GM19452 (cell line): ENCODE measurements around the gene ELN.
"Not testable (repeated sequence)": the region's sequence is repeated elsewhere in the genome, so short reads cannot be mapped to it uniquely, and the experiment has no call there.

Source experiments
- ATAC-seq: cut with Tn5 transposase; IDR thresholded peaks from one replicate; pipeline ENCODE4 v1.9.1; 2021; ENCODE audit not compliant: unreplicated experiment

Gene ELN

DNA sequence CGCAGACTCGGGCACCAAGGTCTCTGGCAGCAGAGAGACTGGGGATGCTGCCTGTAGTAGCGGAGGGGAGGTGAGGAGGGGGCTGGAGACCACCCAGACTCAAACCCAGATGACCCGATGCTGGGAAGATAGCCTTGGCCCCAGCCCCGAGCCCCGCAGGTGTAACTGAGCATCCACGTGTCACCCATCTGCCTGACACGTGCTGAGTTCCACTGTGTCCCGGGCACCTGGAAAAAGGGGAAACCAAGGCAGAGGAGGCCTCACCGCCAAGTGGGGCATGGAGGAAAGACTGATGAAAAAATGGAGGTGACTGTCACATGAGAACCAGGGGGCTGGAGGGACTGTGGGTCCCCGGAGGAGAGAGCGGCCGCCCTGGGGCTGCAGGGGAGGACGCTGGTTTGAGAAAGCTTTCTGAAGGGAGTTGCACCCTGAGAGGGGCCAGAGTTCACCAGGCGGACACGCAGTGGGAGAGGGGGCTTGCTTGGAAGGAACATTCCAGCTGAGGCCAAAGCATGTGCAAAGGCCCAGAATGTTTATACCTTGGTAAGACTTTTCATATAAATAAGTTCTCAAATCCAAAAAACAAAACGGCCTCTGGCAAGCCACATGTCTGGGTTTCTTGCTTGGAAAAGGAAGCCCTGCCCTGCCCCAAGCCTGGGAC lies 27.4 kb upstream of the ELN start:
- ATAC-seq, result no peak

DNA sequence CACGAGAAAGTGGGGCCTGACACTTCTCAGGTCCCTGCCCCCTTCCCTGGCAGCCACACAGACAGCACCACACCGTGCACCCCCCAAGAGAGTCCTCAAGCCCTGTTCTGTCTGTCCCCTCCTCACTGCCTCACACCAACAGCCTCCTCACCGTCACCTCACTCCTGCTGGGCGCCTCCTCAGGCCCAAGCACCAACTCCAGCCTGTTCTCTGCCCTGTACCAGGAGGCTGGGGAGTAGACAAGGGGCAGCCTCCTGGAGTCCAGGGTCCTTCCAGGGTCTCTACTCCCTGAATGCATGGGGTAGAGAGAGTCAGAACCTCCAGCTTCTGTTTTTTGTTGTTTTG lies 26.9 kb upstream of the ELN start:
- ATAC-seq, result no peak

DNA sequence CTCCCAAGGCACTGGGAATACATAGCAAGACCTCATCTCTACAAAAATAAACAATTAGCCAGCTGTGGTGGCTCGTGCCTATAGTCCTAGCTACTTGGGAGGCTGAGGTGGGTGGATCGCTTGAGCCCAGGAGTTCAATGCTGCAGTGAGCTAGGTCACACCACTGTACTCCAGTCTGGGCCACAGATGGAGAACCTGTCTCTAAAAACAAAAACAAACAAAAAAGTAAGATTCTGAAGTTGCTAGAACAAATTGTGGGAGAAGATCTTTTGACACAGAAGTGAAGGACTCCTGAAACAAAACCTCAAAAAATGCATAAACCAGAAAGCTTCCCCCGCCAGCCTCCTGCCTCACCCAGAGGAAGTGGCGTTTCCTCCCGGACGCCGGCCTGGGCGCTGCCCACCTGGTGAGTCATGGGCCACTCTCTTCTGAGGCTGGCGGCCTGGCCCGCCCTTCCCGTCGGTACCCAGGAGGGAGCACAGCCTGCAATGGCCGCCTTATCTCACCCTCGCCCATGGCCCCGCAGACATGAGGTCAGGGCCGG lies 25.4 kb upstream of the ELN start:
- ATAC-seq, result peak; percentile 53

DNA sequence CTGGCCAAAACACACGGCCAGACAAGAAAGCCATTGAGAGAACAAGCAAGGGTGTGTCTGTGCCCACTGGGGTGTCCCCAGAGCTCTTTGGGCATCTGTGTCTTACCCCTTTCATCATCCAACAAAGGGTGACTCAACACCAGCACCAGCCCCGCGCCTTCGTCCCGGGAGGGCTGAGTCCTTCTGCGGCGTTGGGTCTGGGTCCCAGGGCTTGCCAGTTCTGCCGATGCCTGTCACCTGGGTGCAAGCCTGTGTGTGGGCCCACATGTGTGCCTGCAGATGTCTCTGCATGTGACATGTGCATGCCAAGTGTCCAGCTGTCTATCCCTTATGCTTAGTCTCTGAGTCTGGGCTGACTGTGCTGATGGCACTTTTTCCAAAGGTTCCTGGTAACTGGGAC lies 24.4 kb upstream of the ELN start:
- ATAC-seq, result no peak

DNA sequence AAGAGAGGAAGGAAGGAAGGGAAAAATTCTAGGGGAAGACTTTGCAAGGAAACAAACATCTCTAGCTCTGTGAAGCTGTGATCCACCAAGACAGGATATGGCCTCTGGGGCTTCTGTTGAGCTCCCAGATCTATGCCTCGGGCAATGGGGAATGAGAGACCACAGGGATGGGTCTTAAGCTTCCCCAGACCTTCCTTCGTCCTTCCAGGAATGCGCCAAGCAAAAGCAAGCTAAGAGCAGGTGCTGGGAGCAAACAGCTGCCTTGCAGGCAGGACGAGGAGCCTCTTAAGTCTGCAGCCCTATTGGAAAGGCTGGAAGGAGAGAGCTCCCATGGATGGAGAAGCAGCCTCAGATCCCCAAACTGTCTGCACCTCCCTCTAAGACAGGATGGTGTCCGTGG lies 21.9 kb upstream of the ELN start:
- no peak for ATAC-seq

DNA sequence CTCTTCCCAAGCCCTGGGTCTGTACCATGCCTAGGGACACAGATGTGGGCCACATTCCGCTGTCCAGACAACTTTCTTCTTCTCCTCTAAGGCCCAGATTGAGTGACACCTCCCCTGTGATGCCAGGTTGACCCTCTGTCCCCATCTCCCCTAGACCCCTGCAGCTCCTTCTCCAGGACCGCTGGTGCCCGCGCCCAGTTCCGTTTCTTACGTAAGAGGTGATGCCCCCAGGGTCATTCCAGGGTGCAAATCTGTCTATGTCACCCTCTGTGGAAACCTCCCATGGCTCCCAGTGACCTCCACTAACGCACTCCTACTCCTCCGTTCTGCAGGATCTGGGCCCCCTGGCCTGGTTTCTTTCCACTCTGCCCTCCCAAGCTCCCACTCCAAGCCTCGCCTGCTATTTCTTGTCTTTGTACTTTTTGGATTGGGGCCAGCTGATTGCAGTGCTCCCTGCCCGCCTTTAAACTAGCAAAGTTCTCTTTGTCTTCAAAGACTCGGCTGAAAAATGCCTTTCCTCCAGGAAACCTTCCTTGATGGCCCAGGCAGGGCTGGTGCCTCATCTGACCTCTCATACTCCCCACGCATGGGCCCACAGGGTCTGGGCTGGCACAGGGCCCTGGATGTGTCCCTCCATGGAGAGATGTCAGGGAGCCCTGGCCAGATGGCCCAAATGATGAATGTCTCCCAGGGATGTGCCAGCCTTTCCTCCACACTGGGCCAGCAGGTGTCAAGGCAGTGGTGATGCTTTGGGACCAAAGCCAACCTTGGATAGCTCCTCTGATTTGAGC lies 21.3 kb upstream of the ELN start:
- ATAC-seq, result no peak

DNA sequence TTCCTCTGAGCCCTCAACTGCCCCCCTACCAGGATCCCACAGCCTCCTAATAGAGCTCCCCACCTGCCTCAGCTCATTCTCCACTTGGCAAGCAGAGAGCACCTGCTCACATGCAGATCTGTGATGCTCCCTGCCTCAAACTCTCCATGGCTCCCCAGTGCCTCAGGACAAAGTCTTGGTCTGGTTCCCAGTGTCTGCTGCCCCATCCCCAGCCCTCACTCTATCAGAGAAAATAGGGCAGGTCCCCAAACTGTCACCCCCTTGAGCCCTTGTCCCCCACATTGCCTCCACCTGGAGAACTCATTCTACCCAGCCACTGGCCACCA lies 20.8 kb upstream of the ELN start:
- ATAC-seq, result no peak

DNA sequence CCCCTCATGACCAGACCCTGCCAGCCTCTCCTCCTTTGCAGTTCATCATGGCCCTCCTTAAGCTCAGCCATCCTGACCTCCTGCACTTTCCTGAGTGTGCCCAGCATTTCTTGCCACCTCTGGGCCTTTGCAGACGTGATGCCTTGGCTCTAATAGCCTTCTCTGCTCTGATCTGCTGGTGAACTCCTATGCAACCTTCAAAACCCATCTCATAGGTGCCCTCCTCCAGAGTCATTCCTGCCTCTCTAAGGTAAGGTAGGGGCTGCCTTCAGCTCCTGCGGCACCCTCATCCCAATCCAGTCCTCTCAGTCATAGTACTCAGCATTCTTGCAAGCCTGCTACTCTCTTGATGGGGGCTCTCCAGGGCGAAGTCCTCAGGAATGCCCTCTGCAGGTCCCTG lies 19.3 kb upstream of the ELN start:
- no peak for ATAC-seq

DNA sequence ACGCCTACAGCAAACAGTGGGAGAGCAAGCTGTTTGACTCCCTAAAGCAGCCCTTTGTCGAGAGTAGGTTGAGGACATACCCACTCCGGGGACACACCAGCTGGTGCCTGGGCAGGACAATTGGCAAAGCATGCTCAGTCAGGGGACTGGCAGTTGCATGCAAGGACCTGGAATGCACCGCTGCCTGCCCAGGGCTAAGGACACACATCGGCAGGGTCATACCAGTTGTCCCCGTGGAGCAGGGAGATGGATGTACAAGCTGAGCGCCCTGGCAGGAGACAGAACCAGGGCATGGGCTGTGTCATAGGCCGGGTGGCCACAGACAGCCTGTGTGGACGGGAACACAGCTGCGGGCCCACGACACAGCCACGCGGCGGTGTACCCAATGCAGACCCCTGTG lies 18.3 kb upstream of the ELN start:
- no peak for ATAC-seq

DNA sequence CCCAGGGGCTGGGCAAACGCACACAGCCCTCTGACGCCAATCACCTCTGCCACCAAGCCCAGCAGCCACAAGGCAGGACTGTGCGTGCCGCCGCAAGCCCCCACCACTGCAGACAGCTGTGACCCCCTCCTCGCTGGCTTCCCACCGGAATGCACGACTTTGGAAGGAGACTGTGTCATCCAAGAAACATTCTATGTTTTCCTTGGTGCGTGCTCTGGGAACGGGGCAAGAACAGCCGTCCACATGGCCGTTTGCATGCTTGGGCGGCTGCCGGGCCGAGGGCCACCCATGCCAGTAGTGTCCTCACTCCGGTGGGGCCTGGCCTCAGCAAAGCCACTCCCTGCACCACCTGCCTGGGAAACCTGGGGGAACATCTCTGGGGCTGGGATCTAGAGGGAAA lies 17.6 kb upstream of the ELN start:
- ATAC-seq, result no peak

DNA sequence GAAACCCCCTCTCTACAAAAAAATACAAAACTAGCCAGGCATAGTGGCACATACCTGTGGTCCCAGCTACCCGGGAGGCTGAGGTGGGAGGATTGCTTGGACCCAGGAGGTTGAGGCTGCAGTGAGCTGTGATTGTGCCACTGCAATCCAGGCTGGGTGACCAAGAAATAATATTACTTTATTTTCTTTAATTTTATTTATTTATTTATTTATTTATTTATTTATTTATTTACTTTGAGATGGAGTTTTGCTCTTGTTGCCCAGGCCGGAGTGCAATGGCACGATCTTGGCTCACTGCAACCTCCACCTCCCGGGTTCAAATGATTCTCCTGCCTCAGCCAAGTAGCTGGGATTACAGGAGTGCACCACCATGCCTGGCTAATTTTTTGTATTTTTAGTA lies 16.6 kb upstream of the ELN start:
- not testable (repeated sequence) for ATAC-seq

DNA sequence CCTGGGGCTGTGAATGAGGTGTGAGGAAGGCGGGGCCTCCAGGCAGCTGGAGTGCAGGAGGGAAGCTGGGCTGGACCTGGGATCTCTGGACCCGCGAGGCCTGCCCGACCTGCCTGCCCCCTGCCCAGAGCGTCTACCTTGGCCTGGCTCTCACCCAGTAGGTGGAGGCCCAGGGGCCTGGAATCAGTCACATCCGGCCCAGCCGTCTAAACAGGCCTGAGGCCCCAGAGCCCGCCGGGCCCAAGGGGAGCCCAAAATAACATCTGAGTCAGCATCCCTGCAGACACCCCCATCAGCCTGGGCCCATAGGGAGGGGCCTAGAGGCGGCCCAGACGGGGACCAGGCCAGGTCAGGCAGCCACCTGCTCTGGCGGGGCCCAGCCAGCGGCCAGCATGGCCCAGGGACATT lies 15.1 kb upstream of the ELN start:
- ATAC-seq, result peak; percentile 95

DNA sequence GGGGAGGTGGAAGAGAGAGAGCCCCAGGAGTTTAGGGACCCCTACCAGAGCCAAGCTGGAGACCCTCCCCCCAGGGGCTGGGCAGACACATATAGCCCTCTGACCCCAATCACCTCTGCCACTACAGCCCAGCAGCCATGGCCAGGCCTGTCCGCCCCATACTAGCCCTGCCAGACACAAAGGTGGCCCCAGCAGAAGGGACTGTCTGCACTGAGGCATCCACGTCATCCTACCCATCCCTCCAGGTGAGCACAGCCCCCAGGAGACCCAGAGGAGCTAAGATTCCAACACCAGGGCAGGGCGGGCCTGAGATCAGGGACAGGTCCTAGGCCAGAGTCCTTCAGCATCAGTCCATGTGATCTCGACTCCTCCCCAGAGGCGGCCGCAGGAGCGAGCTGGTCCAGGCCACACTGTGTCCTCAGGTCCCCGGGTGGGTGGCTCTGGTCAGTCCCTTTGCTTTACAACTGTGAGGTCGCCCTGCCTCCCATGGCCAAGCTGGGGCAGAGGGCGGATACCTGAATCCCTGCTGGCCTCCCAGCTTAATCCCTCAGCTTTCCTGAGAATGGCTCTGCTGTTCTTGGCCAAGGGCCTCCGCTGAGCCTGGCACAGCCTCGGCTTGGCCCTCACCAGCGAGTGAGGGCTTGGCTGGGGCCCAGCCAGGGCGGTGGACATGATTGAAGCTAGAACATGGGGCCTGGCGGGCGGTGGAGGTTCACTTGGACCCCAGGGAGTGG lies 14.3 kb upstream of the ELN start:
- no peak for ATAC-seq

DNA sequence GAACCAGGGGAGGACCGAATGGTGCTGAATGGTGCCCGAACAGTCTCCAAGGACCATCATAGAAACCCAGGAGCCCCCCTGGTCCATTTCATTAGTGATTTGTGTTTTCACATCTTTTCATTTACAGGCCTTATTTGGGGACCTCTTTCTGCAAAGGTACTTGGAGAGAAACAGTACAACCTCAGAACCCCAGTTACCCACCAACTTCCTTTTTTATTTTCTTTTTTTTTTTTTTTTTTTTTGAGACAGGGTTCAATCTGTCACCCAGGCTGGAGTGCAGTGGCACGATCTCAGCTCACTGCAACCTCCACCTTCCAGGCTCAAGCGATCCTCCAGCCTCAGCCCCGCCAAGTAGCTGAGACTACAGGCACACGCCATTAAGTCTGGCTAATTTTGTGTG lies 13.0 kb upstream of the ELN start:
- no peak for ATAC-seq

DNA sequence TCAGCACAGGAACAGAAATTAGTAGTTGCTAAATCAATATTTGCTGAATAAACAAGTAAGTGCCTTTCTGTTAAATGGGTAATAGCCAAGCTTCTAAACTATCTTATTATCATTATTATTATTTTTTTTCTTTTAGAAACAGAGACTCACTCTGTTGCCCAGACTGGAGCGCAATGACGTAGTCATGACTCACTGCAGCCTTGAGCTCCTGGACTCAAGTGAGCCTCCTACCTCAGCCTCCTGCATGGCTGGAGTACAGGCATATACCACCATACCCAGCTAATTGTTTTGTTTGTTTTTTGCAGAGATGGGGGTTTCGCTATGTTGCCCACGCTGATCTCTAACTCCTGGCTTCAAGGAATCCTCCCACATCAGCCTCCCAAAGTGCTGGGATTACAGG lies 12.3 kb upstream of the ELN start:
- no peak for ATAC-seq

DNA sequence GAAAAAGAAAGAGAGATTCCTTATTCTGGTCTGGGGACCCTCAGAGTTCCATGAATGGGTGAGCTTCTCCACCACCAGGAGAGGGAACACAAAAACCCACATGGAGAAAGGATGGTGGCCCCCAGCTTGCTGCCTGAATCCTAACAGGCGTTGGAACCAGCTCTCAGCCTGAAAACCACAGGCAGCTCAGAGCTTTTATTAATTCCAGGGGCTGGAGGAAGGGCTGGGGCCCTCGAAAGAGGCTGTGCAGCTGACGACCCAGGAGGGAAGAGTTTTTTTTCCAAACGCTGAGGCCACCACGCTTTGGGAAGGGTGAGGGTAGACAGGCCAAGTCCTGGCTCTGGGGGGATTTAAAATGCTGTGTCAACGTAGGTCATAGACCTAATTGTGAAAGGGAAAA lies 10.8 kb upstream of the ELN start:
- no peak for ATAC-seq

DNA sequence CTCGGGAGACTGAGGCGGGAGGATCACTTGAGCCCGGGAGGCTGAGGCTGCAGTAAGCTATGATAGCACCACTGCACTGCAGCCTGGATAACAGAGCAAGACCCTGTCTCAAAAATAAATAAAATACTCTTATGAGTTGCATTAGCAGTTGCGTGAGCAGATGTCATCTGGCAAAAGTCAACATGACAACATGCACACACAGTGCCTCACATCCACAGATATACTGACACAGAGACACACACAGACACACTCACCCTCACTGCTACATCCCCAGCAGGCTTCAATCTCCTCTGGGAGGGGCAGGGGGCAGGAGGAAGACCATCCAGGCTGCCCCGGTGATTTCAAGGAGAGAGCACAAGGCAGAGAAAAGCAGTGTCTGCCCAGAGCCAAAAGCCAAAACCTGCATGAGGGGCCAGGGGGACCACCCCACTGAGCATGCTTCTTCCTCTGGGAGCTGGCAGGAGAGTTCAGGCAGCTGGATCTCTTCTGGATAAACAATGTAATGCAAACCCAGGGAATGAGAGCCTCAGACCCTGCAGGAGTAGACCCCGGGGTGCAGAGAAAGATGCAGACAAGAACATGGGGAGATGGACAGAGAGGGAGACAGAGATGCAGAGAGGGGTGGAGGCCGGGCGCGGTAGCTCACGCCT lies 9.6 kb upstream of the ELN start:
- no peak for ATAC-seq

DNA sequence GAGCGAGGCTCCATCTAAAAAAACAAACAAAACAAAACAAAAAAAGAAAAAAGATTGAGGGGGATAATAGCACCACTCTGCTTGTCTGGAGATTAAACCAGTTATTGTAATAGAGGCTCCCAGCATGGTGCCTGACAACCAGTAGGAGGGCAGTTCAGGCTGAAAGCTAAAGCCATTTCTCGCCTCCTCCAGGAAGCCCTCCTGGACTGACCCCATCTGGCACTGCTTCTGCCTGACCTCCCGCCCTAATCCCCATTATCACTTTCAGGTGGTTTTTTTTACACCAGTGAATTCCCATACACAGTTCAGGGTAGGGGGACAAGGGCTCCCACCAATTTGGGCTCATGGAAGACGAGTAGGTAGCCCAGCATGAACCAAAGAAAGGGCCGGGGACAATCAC lies 8.8 kb upstream of the ELN start:
- no peak for ATAC-seq

DNA sequence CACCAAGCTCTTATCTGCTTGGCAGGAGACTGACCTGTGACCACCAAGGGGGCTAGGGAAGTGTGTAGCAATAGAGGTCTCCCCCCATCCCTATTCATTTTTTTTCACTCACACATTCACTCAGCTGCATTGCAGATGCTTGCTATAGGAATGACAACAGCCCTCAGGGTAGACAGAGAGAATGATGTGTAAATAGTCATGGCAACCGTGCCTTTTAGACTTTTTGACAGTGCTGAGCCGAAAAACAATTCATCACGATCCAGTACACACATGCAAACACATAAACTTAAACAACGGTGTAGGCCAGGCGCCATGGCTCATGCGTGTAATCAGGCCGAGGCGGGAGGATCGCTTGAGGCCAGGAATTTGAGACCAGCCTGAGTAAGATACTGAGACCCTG lies 7.6 kb upstream of the ELN start:
- no peak for ATAC-seq

DNA sequence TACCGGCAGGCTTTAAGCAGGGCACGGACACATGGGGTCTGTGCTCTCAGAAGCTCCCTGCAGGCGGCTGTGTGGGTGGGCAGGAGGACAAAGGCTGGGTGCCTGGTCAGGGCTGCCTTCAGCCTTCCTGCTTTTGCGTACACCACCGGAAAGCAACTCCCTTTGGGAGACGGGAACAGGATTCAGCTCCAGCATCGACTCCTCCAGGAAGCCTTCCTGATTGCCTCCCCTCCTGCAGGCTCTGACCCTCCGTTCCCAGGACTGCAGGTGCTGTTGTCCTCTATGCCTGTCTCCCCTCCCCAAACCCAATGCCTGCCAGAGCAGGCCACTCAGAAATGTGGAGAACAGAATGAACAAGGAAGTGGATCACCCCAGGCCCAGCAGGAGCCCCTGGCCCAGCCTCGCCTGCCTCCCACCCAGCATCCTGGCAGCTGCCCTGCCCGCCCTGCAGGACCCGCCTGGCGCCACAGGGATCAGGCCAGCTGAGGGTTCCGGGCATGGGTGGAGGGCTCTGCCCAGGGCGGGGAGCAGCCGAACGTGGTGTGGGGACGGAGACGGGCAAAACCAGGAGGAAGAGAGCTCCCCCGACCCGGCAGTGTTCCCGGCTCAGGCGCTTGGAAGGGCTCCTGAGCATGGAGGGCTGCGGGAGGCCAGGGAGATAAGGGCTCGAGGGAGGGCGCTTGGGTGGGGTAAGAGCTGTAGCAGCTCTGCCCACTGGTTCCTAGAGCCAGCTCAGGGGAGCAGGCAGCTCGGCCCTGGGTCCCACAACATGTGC lies 6.2 kb upstream of the ELN start:
- ATAC-seq, result no peak

DNA sequence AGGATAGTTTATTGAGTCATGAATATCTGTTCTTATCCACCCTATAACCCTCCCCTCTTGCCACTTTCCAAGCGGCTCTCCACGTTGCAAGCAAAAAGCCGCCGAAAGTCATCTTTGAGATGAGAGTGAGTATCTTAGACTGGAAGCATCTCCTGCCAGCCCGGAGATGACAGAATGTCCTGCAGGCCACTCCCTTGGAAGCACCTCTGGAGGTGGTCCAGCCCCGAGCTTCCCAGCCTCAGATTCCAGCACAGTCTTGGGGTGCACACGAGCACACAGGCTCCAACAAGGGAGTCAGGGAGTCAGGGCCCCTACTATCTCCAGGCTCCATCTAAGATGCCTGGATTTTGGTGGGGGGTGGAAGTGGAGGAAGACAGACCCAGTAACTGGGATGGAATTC lies 5.5 kb upstream of the ELN start:
- no peak for ATAC-seq
